ENCODE data around the gene ITPR2.
"Not testable (repeated sequence)": the region's sequence is repeated elsewhere in the genome, so short reads cannot be mapped to it uniquely, and the experiment has no call there.

Gene ITPR2

DNA sequence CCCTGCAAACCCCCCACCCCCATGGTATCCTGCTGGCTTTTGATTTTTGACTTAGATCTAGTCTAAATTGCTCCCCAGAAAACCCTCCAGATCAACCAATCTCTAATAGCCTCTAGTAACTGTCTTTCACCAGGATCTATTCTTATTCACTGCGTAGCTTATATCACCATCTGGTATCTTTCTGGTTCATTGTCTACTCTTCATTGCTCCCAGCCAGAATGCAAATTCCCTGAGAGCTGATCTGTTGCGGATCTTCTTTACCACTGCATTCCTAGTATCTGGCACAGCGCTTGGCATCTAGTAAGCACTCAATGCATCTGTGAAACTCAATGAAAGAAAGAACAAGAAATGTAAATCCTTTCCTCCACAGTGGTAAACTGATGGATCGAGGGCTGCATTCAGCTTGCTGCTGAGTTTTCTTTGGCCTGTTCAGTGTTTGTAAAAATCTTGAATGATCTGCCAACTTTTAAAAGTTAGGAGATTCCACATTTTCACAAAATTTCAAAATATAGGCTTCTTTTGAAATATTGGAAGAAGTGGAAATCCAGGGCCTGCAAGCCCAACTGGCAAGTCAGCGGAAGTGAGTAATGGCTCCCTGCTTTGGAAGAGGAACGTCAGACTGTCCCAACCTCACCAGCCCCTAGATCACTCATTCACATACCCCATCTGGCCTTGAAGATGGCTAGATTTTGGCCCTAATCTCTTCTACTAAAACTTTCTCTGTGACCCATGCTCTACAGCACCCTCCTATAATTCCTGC is 363.4 kb downstream of the ITPR2 start:
- DNase-seq (ENCODE audit: low read depth in 2 of 3, low spot score in 2 of 3): no peak

DNA sequence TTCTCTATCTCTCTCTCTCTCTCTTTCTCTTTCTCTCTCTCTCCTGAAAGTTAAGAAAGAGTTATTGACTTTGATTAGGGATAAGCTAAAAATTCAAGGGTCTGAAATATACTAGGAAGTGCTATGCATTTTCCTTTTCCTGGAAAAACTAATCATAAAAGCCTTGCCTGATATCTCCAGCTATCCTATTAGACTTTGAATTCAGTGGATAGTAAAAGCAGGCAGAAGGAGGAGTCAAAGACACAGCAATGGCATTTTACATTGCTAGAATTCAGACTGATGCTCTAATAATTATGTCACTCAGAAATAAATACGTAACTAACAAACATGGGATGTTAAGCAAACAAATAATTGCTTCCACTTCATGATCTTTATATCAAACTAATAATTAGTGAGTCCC is 365.6 kb downstream of the ITPR2 start:
- DNase-seq (ENCODE audit: low read depth in 2 of 3, low spot score in 2 of 3): no peak

DNA sequence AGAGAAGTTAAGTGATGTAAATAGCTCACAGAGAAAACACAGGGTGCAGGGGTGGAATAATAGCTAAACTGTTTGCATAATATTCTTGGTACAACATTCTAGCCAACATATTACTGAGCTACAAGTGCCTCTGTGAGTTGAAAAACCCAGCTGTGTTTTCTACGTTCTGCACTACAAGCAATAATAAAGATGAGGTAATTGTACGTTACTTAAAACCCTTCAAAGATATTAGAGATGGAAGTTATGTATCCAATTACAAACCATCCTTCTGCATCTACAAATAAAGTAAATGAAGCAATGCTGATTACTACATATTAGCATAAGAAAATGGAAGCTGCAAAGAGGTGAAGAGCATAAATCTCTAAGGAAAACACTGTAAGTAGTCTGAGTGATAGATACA is 366.3 kb downstream of the ITPR2 start:
- DNase-seq (ENCODE audit: low read depth in 2 of 3, low spot score in 2 of 3): no peak

DNA sequence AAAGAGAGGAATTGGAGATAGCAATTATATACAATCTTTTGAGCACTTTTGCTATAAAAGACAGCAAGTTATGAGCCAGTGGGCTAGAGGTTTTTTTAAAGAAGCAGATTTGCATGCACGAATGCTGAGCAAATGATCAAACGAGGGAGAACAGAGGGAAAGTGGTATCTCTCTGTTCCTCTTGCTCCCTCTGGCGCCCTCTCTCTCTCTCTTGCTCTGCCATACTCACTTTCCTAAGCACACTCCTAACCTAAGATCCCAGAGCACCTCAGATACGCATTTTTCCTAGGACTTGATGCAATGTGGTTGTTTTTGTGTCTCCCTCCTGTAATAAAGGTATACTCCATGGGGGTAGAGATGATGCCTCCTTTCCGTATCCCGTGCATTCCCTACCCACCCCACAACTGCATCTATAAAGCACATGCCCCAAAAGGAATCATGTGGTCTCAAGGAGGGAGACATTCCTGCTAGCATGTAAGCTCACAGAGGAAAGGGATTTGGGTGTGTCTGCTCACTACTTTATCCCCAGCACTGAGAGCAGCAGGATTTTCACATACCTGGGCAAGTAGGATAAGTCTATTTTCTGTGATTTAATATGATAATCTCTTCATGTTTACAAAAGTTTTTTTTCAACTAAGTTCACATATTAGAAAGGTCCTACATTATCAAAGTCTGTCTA is 367.4 kb downstream of the ITPR2 start:
- DNase-seq (ENCODE audit: low read depth in 2 of 3, low spot score in 2 of 3): no peak

DNA sequence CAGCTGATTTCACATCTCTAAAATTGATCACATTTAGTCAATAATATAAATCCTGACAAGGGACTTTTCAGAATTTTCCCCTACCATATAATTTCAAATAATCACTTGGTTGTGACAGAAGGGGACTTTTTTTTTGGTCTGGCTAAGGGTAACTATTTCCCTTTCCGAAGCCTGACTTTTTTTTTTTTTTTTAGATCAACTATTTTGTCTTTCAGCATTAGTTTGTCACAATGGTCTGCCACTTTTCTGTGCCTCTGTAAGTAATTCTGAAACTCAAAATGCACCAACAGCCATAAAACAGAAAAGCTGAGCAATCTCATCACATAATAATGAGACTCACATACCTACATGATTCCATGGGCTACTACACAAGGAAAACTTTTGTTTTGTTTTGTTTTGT is 371.2 kb downstream of the ITPR2 start:
- DNase-seq (ENCODE audit: low read depth in 2 of 3, low spot score in 2 of 3): no peak

DNA sequence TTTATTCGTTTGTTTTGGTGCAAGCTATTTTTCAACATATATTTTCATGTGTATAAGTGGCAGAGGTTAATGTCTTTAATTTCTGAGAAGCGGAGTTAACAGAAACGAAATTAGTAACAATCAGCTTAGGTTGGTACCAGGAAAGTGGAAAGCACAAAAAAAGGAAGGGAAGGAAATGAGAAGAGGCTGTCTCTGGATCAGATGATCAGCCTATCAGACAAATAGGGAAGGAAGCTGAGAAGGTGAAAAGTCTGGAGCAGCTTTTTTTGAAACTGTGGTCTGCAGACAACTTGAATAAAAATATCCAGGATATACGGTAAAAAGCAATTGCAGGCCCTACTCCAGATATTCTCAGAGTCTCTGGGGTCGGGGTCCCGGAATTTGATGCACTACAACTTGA is 372.6 kb downstream of the ITPR2 start:
- no peak for DNase-seq (ENCODE audit: low read depth in 2 of 3, low spot score in 2 of 3)

DNA sequence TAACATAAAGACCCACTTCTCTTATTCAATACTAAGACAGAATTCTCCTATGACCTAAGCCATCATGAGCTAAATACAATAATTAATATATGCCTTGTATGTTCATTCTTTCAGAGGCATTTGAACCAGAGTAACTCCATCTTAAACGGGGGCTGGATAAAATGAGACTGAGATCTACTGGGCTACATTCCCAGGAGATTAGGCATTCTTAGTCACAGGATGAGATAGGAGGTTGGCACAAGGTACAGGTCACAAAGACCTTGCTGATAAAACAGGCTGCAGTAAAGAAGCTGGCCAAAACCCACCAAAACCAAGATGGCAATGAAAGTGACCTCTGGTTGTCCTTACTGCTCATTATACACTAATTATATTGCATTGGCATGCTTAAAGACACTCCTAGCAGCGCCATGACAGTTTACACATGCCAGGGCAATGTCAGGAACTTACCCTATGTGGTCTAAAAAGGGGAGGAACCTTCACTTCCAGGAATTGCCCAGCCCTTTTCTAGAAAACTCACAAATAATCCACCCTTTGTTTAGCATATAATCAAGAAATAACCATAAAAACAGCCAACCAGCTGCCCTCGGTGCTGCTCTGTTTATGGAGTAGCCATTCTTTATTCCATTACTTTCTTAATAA is 376.9 kb downstream of the ITPR2 start:
- no peak for DNase-seq (ENCODE audit: low read depth in 2 of 3, low spot score in 2 of 3)

DNA sequence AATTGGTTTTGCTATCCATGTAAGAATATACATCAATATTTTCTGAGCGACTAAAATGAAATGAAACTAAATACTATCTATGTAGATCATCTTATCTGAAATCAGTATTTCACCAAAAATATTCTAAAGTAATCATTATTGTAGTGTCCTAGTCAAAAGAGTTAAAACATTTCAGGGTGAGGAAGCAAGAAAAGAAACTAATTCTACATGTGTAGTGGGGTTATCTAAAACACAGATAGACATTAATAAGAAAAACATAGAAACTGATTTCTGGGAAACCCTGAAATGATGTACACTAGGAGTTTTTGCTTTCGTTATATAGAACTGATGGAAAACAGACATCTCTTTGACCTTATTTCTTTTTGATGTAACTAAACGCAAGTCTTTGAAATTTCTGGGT is 379.7 kb downstream of the ITPR2 start:
- no peak for DNase-seq (ENCODE audit: low read depth in 2 of 3, low spot score in 2 of 3)

DNA sequence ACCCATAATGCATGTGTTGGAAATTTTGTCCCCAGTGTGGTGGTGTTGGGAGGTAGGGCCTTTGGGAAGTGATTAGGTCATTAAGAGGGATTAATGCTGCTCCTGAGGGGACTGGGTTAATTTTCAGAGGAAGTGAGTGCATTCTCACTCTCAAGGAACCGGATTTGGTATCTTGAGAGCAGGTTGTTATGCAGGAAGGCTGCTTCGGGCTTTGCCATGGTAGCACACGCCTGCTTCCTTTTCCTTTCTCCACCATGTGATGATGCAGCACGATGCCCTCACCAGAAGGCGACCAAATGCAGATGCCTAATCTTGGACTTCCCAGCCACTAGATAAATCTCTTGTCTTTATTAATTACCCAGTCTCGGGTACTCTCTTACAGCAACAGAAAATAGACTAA is 380.5 kb downstream of the ITPR2 start:
- DNase-seq (ENCODE audit: low read depth in 2 of 3, low spot score in 2 of 3): no peak

DNA sequence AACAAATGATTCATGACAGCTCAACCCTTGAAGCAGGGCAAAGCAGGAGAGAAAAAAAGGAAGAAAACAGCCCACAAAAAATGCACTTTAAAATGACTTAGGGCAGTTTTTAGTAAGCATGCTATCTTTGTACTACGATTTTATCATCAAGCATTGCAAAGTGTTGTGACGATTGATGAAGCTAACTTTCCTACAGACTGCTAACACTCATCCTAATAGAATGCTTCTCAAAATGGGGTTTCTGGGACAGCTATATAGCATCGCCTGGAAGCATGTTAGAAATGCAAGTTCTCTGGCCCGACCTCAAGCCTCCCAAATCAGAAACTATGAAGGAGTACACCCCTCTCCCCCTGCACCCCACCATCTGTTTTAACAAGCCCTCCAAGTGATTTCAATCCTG is 381.2 kb downstream of the ITPR2 start:
- DNase-seq (ENCODE audit: low read depth in 2 of 3, low spot score in 2 of 3): no peak

DNA sequence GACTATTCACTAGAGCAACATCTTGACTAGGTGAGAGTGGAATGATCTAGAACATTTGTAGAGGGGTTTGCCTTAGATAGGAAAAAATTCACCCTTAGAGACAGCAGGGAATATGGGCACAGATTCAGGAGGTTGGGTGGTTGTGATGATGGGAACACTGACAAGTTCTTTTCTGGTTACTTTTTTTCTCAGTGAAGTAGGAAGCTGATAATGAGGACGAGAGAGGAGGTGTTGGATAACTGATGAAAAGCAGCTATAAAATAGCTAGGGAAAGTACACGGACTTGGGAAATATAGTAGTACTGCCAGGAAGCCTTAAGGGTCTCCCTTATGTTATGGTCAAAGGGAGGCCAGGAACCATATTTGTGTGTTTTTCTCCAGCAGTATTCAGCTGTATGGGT is 387.1 kb downstream of the ITPR2 start:
- DNase-seq (ENCODE audit: low read depth in 2 of 3, low spot score in 2 of 3): no peak

DNA sequence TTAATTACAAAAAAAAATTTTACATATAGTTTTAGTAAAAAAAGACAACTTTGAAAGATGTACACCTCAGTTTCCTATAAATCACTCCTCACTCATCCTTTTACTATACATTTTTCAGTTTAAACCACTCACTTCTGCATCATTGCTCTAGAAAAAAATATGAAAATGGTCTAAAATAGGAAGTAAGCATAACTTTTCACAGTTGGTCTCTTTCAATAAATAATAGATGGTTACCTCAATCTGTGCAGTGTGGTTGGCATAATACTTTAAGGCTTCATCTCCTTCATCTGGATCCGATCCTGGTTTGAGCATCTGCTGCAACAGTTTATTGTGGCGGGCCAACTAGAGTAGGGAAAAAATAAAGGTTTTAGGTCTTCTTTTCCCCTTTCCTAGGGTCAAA is 389.7 kb downstream of the ITPR2 start:
- no peak for DNase-seq (ENCODE audit: low read depth in 2 of 3, low spot score in 2 of 3)

DNA sequence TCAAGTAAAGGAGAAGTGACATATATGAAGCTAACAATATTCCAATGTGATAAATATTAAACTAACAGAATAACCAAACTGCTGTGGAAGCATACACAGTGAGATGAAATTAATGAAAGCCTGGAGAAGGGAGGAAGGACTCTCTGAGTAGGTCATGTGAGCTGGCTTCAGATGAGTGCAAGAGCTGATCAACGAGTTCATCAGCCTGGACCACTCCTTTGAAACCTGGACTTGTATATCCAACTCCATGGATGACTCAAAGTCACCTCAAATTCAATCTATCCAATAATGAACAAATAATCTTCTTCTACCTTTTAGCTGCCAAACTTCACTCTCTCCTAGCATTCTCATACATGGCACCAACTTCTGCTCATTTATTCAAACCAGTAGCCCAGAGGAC is 391.6 kb downstream of the ITPR2 start:
- no peak for DNase-seq (ENCODE audit: low read depth in 2 of 3, low spot score in 2 of 3)

DNA sequence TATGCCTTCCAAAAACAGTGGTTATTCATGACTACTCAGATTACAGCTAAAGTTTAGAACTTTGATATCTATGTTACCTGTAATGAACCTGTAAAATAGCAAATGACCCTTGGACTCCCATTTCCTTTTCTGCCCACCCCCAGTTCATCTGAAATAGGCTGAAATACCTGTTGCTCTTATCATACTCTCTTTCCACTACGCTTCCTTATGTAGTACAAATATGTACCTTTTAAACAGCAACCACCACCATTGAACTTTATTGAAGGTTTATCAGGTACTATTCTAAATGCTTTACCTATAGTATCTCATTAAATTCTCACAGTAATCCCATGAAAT is 398.0 kb downstream of the ITPR2 start:
- DNase-seq (ENCODE audit: low read depth in 2 of 3, low spot score in 2 of 3): no peak

DNA sequence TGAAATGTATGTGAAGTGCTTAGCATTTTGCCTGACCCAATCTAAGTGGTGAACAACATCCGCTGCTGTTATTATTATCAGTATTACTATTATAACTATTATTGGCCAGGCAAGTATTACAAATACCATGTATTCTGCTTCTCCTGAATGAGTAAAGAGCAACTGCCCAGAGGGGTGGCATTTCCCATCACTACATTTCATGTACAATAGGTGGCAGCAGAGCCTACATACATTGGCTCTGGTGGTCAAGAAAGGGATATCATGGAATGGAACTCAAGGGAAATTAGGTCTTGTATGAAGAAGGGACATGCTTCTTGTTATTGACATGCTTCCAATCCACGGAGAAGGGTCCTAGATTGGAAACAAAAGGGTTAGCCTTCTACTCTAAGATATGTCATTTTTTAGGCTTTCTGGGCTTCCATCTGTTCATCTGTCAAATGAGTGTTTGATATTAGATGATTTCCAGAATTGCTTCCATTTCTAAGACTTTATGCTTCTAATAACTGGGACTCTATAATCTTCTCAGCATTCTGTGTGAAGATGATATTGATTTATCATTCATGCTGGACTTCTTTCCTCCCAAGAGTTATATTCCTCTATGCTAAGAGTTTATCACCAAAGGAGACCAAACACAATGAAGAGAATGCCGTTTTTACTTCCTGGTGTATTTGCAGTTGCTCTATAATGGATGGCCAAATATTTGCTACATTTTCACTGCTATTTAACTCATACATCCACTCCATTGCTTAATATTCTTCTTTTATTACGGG is 398.5 kb downstream of the ITPR2 start:
- DNase-seq (ENCODE audit: low read depth in 2 of 3, low spot score in 2 of 3): no peak

DNA sequence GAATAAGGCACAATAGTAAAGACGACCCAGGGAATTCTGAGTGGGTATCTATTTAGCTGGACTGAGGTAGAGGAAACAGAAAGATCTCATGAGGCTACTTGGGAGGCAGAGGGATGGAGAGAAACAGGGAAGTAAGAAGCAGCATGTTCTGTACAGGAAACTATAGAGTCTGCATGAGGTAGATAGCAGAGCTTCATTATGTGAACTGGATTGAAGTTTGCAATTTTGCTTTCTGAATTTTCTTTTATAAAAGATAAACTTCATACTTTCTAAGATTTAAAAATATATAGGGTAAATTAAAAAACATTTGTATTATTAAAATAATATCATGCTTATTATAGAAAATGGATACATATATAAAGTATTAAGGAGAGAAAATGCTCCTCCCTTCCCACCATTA is 399.3 kb downstream of the ITPR2 start:
- not testable (repeated sequence) for DNase-seq (ENCODE audit: low read depth in 2 of 3, low spot score in 2 of 3)

DNA sequence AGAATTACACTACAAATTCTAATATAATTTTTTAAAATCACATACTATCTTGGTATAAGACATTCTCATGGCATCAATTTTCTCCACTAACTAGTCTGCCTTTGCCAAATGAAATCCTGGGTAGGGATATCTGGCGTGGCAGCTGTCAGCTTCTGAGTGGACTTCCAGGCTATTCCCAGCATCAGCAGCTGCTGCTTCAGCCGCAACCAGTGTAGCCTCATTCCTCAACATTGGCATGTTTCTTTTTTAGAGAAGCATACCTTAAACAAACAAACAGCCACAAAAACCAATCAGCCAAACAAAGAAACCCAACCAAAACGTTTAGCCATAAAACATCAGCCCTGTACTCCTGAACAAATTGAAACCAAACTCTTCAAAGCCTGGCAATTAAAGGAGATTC is 401.8 kb downstream of the ITPR2 start:
- DNase-seq (ENCODE audit: low read depth in 2 of 3, low spot score in 2 of 3): no peak

DNA sequence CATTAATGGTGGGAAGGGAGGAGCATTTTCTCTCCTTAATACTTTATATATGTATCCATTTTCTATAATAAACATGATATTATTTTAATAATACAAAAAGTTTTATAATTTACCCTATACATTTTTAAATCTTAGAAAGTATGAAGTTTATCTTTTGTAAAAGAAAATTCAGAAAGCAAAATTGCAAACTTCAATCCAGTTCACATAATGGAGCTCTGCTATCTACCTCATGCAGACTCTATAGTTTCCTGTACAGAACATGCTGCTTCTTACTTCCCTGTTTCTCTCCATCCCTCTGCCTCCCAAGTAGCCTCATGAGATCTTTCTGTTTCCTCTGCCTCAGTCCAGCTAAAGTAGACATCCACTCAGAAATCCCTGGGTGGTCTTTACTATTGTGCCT is 402.4 kb downstream of the ITPR2 start:
- DNase-seq (ENCODE audit: low read depth in 2 of 3, low spot score in 2 of 3): not testable (repeated sequence)

DNA sequence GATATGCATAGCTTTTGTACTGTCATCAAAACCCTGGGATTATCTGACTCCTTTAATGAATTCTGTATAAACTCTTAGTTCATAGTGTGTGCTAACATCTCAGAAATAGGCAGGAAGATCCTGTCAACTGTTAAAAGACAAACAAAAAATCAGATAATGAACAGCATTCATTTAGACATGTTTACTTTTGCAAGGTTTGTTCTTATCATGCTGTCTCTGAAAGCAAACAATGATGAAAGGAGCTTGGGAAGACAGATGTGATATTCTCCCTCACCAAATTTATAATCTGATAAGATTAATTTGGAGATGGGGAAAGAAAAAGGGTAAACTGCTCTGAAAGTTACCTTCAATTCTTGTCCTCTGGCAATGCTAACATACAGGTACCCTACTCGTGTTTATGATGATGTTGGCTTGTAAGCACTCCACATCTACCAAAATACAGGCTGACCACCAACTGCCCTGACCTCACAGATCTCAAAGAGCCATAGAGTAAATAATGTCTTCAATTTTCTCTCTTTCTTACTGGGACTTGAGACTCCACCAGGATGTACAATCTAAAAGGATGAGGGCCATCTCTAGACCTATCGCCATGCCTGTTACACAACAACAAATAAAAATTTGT is 403.8 kb downstream of the ITPR2 start:
- DNase-seq (ENCODE audit: low read depth in 2 of 3, low spot score in 2 of 3): no peak

DNA sequence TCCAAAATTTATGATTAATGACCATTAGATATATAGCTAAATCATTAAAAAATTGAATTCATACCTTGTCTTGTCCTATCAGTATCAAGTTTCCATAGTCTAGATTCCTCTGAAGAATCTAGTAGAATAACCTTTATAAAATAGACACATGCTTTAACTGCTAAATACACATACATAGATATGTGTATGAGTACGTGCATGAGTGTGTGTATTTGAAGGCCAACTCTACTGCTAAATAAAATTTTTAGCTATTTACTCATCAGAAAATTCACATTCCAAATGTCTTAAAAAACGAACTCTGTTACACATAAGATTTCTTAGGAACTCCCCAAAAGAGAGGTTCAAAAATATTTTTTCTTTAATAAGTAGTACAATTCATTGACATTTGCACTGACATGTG is 404.6 kb downstream of the ITPR2 start:
- DNase-seq (ENCODE audit: low read depth in 2 of 3, low spot score in 2 of 3): no peak

DNA sequence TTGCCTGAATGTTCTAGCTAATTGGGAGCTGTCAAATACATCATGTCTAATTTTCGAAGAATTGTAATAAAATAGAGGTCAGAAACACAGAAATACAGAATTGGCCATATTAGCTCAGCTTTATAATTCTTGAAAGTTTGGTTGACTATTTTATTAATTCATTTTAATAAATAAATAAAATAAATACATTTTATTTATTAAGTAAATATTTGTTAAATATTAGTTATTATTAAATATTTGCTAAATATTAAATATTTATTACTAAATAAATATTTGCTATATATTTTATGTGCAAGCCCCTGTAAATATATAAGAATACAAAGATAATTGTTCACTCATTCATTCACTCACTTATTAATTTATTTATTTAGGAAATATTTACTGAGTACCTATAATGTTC is 406.3 kb downstream of the ITPR2 start:
- no peak for DNase-seq (ENCODE audit: low read depth in 2 of 3, low spot score in 2 of 3)
